HG03095 (cell line): ENCODE results near the gene AQP5.

Experiments used
- ATAC-seq: cut with Tn5 transposase; IDR thresholded peaks from one replicate; pipeline ENCODE4 v1.9.1; 2021; ENCODE audit warnings: moderate library complexity; ENCODE audit not compliant: unreplicated experiment

AQP5 gene

GRCh38 chr12:49961111-49961922, at the start of gene AQP5:
Gene AQP5 (plus strand): TSS chr12:49961872. CDS start chr12:49962018, 146 bp downstream.
- ATAC-seq = no peak

GRCh38 chr12:49912345-49913255, 49.1 kb upstream of the AQP5 start:
- ATAC-seq = no peak

GRCh38 chr12:49916129-49916919, 45.3 kb upstream of the AQP5 start:
- no peak for ATAC-seq

- no peak for ATAC-seq
Measured at GRCh38 chr12:49917166-49917787, 44.4 kb upstream of the AQP5 start.

- no peak for ATAC-seq
Measured at GRCh38 chr12:49917788-49918173, 43.9 kb upstream of the AQP5 start.

- no peak for ATAC-seq
Measured at GRCh38 chr12:49920241-49920914, 41.3 kb upstream of the AQP5 start.

GRCh38 chr12:49920915-49921286, 40.8 kb upstream of the AQP5 start:
- ATAC-seq = no peak

GRCh38 chr12:49921299-49921698, 40.4 kb upstream of the AQP5 start:
- ATAC-seq = no peak

- no peak for ATAC-seq
Measured at GRCh38 chr12:49921936-49922335, 39.7 kb upstream of the AQP5 start.

GRCh38 chr12:49922349-49923034, 39.2 kb upstream of the AQP5 start:
- ATAC-seq = no peak

- no peak for ATAC-seq
Measured at GRCh38 chr12:49923035-49923644, 38.5 kb upstream of the AQP5 start.

GRCh38 chr12:49923880-49924556, 37.7 kb upstream of the AQP5 start:
- ATAC-seq = no peak

GRCh38 chr12:49924628-49925246, 36.9 kb upstream of the AQP5 start:
- ATAC-seq = no peak

GRCh38 chr12:49925433-49926204, 36.1 kb upstream of the AQP5 start:
- no peak for ATAC-seq

- no peak for ATAC-seq
Measured at GRCh38 chr12:49928471-49928870, 33.2 kb upstream of the AQP5 start.

GRCh38 chr12:49929581-49929980, 32.1 kb upstream of the AQP5 start:
- no peak for ATAC-seq

GRCh38 chr12:49930515-49931288, 31.0 kb upstream of the AQP5 start:
- ATAC-seq = no peak
